Tibial nerve (tissue), 4 donors: ENCODE results near the gene PPDPF.
A peak's percentile ranks its signal among the peaks of the same experiment; 100 is the strongest.

ENCODE experiments used
- EP300 ChIP-seq, 2 donors: sonication (generic); formaldehyde crosslinking; IDR thresholded peaks; one replicate each; pipeline ENCODE4 v1.6.1; 2017; ENCODE audit warnings: antibody characterized with exemption in 2 of 2, mild to moderate bottlenecking in 1 of 2
- POLR2A ChIP-seq, 2 donors: fragments of 450-650 bp; IDR thresholded peaks; one replicate each; pipeline ENCODE4 v1.6.1; 2017; ENCODE audit warnings: antibody characterized with exemption in 2 of 2, mild to moderate bottlenecking in 2 of 2, moderate library complexity in 2 of 2
- TF ChIP-seq, protein P1 (sequence below), 5 experiments: fragments of 200-600 bp in 3 of 5; fragments of 450-650 bp in 2 of 5; sonication (generic) in 3 of 5; IDR thresholded peaks; one replicate each; pipeline ENCODE4 v1.5.1; 2016 to 2019; ENCODE audit warnings: antibody characterized with exemption in 5 of 5, mild to moderate bottlenecking in 3 of 5, moderate library complexity in 2 of 5

DNA sequence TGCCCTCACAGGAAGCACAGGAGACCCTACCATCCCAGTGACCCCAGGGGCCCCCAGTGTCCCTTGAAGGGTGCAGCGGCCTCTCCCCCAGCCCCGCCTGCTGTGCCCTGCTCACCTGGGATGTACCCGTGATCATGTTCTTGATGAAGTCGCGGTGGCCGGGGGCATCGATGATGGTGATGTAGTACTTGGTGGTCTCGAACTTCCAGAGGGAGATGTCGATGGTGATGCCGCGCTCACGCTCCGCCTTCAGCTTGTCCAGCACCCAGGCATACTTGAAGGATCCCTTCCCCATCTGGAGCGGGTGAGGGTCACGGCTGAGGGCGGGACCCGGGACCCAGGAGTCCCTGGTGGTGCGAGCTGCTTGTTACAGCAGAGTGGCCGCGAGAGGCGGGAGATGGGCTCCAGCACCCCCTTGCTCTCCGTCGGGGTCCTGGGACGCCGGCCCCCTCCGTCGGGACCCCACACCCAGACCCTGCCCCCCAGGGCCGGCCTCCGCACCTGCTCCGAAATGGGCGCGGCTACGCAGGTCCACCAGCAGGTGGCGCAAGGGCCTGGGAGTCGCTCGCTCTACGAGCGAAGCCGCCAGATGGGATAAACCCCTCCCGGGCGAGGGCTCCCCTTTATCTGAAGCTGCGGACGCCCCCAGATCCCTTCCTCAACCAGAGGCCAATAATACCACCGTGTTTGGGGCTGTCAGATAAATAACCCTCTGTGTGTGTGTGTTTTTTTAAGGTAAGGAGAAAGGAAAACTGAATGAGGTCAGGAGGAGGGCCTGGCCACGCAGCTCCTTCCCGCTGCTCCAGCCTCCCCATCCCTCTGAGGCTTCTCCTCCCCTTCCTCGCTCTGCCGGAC is 24.6 kb upstream of the PPDPF start:
- TF ChIP-seq, protein P1, sequence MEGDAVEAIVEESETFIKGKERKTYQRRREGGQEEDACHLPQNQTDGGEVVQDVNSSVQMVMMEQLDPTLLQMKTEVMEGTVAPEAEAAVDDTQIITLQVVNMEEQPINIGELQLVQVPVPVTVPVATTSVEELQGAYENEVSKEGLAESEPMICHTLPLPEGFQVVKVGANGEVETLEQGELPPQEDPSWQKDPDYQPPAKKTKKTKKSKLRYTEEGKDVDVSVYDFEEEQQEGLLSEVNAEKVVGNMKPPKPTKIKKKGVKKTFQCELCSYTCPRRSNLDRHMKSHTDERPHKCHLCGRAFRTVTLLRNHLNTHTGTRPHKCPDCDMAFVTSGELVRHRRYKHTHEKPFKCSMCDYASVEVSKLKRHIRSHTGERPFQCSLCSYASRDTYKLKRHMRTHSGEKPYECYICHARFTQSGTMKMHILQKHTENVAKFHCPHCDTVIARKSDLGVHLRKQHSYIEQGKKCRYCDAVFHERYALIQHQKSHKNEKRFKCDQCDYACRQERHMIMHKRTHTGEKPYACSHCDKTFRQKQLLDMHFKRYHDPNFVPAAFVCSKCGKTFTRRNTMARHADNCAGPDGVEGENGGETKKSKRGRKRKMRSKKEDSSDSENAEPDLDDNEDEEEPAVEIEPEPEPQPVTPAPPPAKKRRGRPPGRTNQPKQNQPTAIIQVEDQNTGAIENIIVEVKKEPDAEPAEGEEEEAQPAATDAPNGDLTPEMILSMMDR (IDR thresholded peaks at IDR 0.05): peak; percentile 89 to 94 (median 92)
- no peak for TF ChIP-seq POLR2A (IDR thresholded peaks at IDR 0.05)
- no peak for TF ChIP-seq EP300 (IDR thresholded peaks at IDR 0.05)
